Caco-2 (cell line): ENCODE results near the gene COL11A2. TPM values are rescaled to one million over a fixed set of nuclear protein-coding genes. Genes with fewer than 3 reads are reported as not detected.

Experiments used
- BruUV-seq: library from RNA; stranded (reverse); fragments of 400-500 nt; replicated peaks from 2 replicates; lab custom pipeline; 2021; lab: Mats Ljungman, UMichigan
- CTCF ChIA-PET: fragments of 300-600 bp; sonication (Branson Sonifier 250); formaldehyde crosslinking; loops from one replicate; lab custom pipeline; 2022; ENCODE audit warnings: antibody characterized with exemption; lab: Charles Lee
- POLR2A ChIA-PET: fragments of 300-600 bp; sonication (Branson Sonifier 250); formaldehyde crosslinking; loops from one replicate; lab custom pipeline; 2022; ENCODE audit warnings: antibody characterized with exemption; lab: Charles Lee
- DNase-seq, 2 experiments: peaks; one replicate each; pipeline versions ENCODE4 v3.0.0 to v3.0.0-alpha.2; 2020 to 2022
- H3K27me3 ChIP-seq: replicated peaks from 2 replicates; pipeline ENCODE4 v1.6.0; 2011; ENCODE audit warnings: low read length; ENCODE audit not compliant: control insufficient read depth, insufficient read depth
- H3K36me3 ChIP-seq: 2 replicates; pipeline ENCODE4 v1.5.1; 2011; ENCODE audit warnings: low read length; ENCODE audit not compliant: control insufficient read depth, insufficient read depth
- H3K4me1 ChIP-seq: fragments of 250-450 bp; sonication (Bioruptor Pico); 2 replicates; pipeline ENCODE4 v1.5.1; 2020; ENCODE audit warnings: mild to moderate bottlenecking
- H3K4me3 ChIP-seq: 2 replicates; pipeline ENCODE4 v1.5.1; 2011; ENCODE audit warnings: low read depth, mild to moderate bottlenecking, control low read depth, low read length
- H3K9me3 ChIP-seq: fragments of 250-450 bp; sonication (Bioruptor Pico); 2 replicates; pipeline ENCODE4 v1.5.1; 2020; ENCODE audit warnings: mild to moderate bottlenecking, moderate library complexity
- H3K27ac Mint-ChIP-seq: one replicate; pipeline ENCODE4 v1.8.0; 2022; ENCODE audit warnings: mixed read lengths; ENCODE audit not compliant: unreplicated experiment
- H3K27me3 Mint-ChIP-seq: one replicate; pipeline ENCODE4 v1.8.0; 2022; ENCODE audit warnings: mixed read lengths; ENCODE audit not compliant: insufficient read depth, unreplicated experiment
- H3K36me3 Mint-ChIP-seq: one replicate; pipeline ENCODE4 v1.8.0; 2022; ENCODE audit warnings: mild to moderate bottlenecking, mixed read lengths; ENCODE audit not compliant: insufficient read depth, unreplicated experiment
- H3K4me1 Mint-ChIP-seq: one replicate; pipeline ENCODE4 v1.8.0; 2022; ENCODE audit warnings: low read depth, mixed read lengths; ENCODE audit not compliant: unreplicated experiment
- H3K4me3 Mint-ChIP-seq: one replicate; pipeline ENCODE4 v1.8.0; 2022; ENCODE audit warnings: mild to moderate bottlenecking, moderate library complexity, mixed read lengths; ENCODE audit not compliant: unreplicated experiment
- H3K9me3 Mint-ChIP-seq: one replicate; pipeline ENCODE4 v1.8.0; 2022; ENCODE audit warnings: mixed read lengths; ENCODE audit not compliant: unreplicated experiment
- intact Hi-C: fragments of 100-400 bp; cut with micrococcal nuclease; formaldehyde crosslinking; loops from one replicate; pipeline ENCODE4 v1.10.0; 2022; ENCODE audit not compliant: unreplicated experiment
- total RNA-seq: library from RNA; stranded (reverse); gene quantifications from 2 replicates; pipeline ENCODE4 v1.2.3, GENCODE V29; 2022
- TF ChIP-seq, protein P1 (sequence below), 2 experiments: fragments of 200-600 bp in 1 of 2; IDR thresholded peaks; 1 replicate in 1 of 2; 2 replicates in 1 of 2; pipeline versions ENCODE4 v1.5.1 to v1.8.0; 2011 to 2022; ENCODE audit warnings: antibody characterized with exemption in 1 of 2, control low read depth in 1 of 2, inconsistent platforms in 1 of 2, low read depth in 1 of 2, low read length in 1 of 2, mild to moderate bottlenecking in 1 of 2, moderate library complexity in 1 of 2; ENCODE audit not compliant: insufficient read depth in 1 of 2, severe bottlenecking in 1 of 2, unreplicated experiment in 1 of 2

The COL11A2 gene
- total RNA-seq, 1 experiment from 2014 or later = 1.3 TPM

GRCh38 chr6:33160728-33161344 is 31.4 kb downstream of the COL11A2 start:
- CTCF ChIA-PET = interaction anchor here (0.6 to 1.5 kb wide), 4 partner anchors 37 to 87 kb away, joined by 4 to 8 read pairs (median 6); no protein-coding TSS in a partner anchor
- intact Hi-C loops = loop anchor here (1.0 kb wide), 1 partner anchor 36 kb away; no protein-coding TSS in a partner anchor
- Mint-ChIP-seq H3K27ac (no peak overlapping the region), H3K9me3 (no peaks in the 10 kb centered on the region), H3K36me3 (no peaks in the 10 kb centered on the region), H3K4me1 (peaks cover 12% of the 10 kb centered on the region), H3K4me3 (peak overlapping the region; percentile 80), H3K27me3 (peaks cover 7% of the 10 kb centered on the region)
- Histone ChIP-seq H3K36me3 (no peaks in the 10 kb centered on the region), H3K27me3 (no peaks in the 10 kb centered on the region; the same call in 1 of the 2 replicates), H3K4me3 (no peak overlapping the region), H3K9me3 (no peaks in the 10 kb centered on the region), H3K4me1 (no peaks in the 10 kb centered on the region)
- no peak for DNase-seq
- POLR2A ChIA-PET = no interaction called here
- BruUV-seq = no TSS peak
- TF ChIP-seq, protein P1, sequence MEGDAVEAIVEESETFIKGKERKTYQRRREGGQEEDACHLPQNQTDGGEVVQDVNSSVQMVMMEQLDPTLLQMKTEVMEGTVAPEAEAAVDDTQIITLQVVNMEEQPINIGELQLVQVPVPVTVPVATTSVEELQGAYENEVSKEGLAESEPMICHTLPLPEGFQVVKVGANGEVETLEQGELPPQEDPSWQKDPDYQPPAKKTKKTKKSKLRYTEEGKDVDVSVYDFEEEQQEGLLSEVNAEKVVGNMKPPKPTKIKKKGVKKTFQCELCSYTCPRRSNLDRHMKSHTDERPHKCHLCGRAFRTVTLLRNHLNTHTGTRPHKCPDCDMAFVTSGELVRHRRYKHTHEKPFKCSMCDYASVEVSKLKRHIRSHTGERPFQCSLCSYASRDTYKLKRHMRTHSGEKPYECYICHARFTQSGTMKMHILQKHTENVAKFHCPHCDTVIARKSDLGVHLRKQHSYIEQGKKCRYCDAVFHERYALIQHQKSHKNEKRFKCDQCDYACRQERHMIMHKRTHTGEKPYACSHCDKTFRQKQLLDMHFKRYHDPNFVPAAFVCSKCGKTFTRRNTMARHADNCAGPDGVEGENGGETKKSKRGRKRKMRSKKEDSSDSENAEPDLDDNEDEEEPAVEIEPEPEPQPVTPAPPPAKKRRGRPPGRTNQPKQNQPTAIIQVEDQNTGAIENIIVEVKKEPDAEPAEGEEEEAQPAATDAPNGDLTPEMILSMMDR (IDR thresholded peaks at IDR 0.05; ENCODE audit: insufficient read depth in 1 of 2, low read depth in 1 of 2, low read length in 1 of 2, severe bottlenecking in 1 of 2, unreplicated experiment in 1 of 2) = no peak

DNA sequence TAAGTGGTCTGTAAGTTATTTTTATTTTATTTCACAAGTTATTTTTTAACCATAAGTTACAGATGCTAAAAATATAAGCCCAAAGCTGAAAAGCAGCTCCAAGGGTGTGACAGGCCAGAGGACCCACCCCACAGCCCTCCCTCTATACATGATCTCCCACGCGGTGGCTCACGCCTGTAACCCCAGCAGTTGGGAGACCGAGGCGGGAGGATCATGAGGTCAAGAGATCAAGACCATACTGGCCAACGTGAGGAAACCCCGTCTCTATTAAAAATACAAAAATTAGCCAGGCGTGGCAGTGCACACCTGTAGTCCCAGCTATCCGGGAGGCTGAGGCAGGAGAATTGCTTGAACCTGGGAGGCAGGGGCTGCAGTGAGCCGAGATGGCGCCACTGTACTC is 32.2 kb downstream of the COL11A2 start:
- CTCF ChIA-PET = no interaction called here
- Histone ChIP-seq H3K4me1 (no peaks in the 10 kb centered on the region), H3K4me3 (no peak overlapping the region), H3K9me3 (no peaks in the 10 kb centered on the region), H3K36me3 (no peaks in the 10 kb centered on the region), H3K27me3 (no peaks in the 10 kb centered on the region; the same call in 1 of the 2 replicates)
- DNase-seq = no peak
- POLR2A ChIA-PET = no interaction called here
- Mint-ChIP-seq H3K36me3 (no peaks in the 10 kb centered on the region), H3K27ac (no peak overlapping the region), H3K27me3 (peaks cover 5% of the 10 kb centered on the region), H3K9me3 (no peaks in the 10 kb centered on the region), H3K4me3 (no peak overlapping the region), H3K4me1 (peaks cover 12% of the 10 kb centered on the region)
- TF ChIP-seq, protein P1 (IDR thresholded peaks at IDR 0.05; ENCODE audit: insufficient read depth in 1 of 2, low read depth in 1 of 2, low read length in 1 of 2, severe bottlenecking in 1 of 2, unreplicated experiment in 1 of 2) = no peak
- no TSS peak for BruUV-seq
- intact Hi-C loops = no loop called here

- H3K27me3 Mint-ChIP-seq = no peaks in the 10 kb centered on the region
- ChIA-PET POLR2A (interaction anchor here (0.6 kb wide), 1 partner anchor 263 kb away, joined by 3 read pairs; no protein-coding TSS in a partner anchor), CTCF (interaction anchor here (0.6 kb wide), 1 partner anchor 75 kb away, joined by 3 read pairs; no protein-coding TSS in a partner anchor)
- no peak overlapping the region for H3K27ac Mint-ChIP-seq
- Histone ChIP-seq H3K36me3 (no peaks in the 10 kb centered on the region), H3K27me3 (no peaks in the 10 kb centered on the region; the same call in 1 of the 2 replicates), H3K9me3 (no peaks in the 10 kb centered on the region; the same call in 1 of the 2 replicates), H3K4me3 (no peak overlapping the region), H3K4me1 (no peaks in the 10 kb centered on the region)
- BruUV-seq = no TSS peak
- peaks cover 7% of the 10 kb centered on the region for H3K9me3 Mint-ChIP-seq
- peaks cover 10% of the 10 kb centered on the region for H3K4me1 Mint-ChIP-seq
- intact Hi-C loops = no loop called here
- no peaks in the 10 kb centered on the region for H3K36me3 Mint-ChIP-seq
- no peak overlapping the region for H3K4me3 Mint-ChIP-seq
- no peak for DNase-seq
- TF ChIP-seq, protein P1 (IDR thresholded peaks at IDR 0.05; ENCODE audit: insufficient read depth in 1 of 2, low read depth in 1 of 2, low read length in 1 of 2, severe bottlenecking in 1 of 2, unreplicated experiment in 1 of 2) = no peak
Measured at GRCh38 chr6:33156964-33157363, 35.3 kb downstream of the COL11A2 start.
